DND-41 (cell line): Measurements from ENCODE around the gene SSUH2.

Experiments used
- EZH2 ChIP-seq: IDR thresholded peaks from 3 replicates; pipeline ENCODE4 v1.6.1; 2012; ENCODE audit warnings: borderline replicate concordance, low read depth, mild to moderate bottlenecking, moderate library complexity, low read length, inconsistent platforms; ENCODE audit not compliant: severe bottlenecking
- TF ChIP-seq, protein P1 (sequence below): IDR thresholded peaks from 2 replicates; pipeline ENCODE4 v1.5.1; 2012; ENCODE audit warnings: borderline replicate concordance, low read length, moderate library complexity, mild to moderate bottlenecking; ENCODE audit not compliant: poor library complexity, severe bottlenecking; ENCODE audit errors: extremely low read depth

DNA sequence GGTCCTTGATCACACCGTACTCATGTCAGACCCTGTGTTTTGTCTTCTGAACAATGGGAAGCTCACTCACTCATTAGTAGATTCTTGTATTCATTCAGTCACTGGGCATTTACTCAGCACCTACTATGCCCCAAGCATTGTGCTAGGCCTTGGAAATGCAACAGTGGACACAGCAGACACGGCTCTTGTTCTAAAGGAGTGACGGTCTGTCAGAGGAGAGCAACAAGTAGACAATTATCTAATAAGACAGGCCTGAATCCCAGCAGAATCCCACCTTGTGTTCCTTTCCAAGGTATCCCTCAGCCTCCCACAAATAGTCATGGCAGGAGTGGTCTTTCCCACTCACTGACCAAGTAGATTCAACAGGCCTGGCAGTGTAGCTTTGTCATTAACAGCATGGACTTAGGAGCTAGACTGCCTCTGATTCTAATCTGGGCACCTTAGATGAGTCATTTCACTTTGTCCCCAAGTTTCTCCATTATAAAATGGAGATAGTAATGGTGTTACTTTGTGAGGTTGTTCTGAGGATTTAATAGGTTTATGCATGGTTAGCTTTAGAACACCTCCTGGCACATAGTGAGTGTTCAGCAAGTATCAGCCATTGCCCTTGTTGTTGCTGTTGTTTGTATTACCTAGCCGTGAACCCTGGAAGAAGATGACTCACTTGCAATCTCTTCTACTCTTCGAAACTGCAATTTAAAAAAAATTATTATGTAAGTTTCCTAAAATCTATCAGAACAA, 69.1 kb downstream of the SSUH2 start:
- no peak for TF ChIP-seq EZH2
- TF ChIP-seq, protein P1, sequence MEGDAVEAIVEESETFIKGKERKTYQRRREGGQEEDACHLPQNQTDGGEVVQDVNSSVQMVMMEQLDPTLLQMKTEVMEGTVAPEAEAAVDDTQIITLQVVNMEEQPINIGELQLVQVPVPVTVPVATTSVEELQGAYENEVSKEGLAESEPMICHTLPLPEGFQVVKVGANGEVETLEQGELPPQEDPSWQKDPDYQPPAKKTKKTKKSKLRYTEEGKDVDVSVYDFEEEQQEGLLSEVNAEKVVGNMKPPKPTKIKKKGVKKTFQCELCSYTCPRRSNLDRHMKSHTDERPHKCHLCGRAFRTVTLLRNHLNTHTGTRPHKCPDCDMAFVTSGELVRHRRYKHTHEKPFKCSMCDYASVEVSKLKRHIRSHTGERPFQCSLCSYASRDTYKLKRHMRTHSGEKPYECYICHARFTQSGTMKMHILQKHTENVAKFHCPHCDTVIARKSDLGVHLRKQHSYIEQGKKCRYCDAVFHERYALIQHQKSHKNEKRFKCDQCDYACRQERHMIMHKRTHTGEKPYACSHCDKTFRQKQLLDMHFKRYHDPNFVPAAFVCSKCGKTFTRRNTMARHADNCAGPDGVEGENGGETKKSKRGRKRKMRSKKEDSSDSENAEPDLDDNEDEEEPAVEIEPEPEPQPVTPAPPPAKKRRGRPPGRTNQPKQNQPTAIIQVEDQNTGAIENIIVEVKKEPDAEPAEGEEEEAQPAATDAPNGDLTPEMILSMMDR: no peak
